ENCODE results near the gene POLG.
"Not testable (repeated sequence)": the region's sequence is repeated elsewhere in the genome, so short reads cannot be mapped to it uniquely, and the experiment has no call there.

Gene POLG

DNA sequence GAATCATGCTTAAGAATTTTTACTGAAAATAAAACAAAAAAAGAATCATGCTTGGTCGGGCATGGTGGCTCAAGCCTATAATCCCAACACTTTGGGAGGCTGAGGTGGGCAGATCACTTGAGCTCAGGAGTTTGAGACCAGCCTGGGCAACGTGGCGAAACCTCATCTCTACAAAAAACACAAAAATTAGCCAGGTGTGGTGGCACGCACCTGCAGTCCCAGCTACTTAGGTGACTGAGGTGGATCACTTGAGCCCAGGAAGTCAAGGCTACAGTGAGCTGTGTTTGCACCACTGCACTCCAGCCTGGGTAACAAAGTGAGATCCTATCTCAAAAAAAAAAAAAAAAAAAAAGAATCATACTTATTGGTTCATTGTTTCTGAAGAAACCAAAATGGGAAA is 57.3 kb downstream of the POLG start:
- not testable (repeated sequence) for H3K27me3 ChIP-seq (ENCODE audit: control insufficient read depth, insufficient read depth, low read length); H3K4me1 ChIP-seq (ENCODE audit: control insufficient read depth, insufficient read depth, low read length); H3K36me3 ChIP-seq (ENCODE audit: control insufficient read depth, insufficient read depth, low read length); H3K4me3 ChIP-seq (ENCODE audit: low read length); H3K9me3 ChIP-seq (ENCODE audit: control insufficient read depth, low read length); H3K9ac ChIP-seq (ENCODE audit: low read length)

Measured in mucosa of stomach (tissue), 1 donor.